Measurements from ENCODE around the gene SLC4A11.

GRCh38 chr20:3222635-3223600 lies 16.1 kb downstream of the SLC4A11 start:
- TF ChIP-seq CTCF (IDR thresholded peaks at IDR 0.05 in 2 of 3, conservative IDR thresholded peaks at IDR 0.05 in 1 of 3; ENCODE audit: control insufficient read depth in 2 of 3, extremely low read depth in 1 of 3, insufficient read depth in 1 of 3, low read depth in 3 of 3, low read length in 3 of 3) (no peak), TBL1XR1 (IDR thresholded peaks at IDR 0.05; ENCODE audit: low read depth, low read length) (no peak), MXI1 (IDR thresholded peaks at IDR 0.05; ENCODE audit: low read depth, low read length) (no peak), BHLHE40 (IDR thresholded peaks at IDR 0.05; ENCODE audit: borderline replicate concordance in 1 of 2, low read depth in 2 of 2, low read length in 1 of 2) (no peak), EP300 (IDR thresholded peaks at IDR 0.05; ENCODE audit: borderline replicate concordance in 1 of 2, control insufficient read depth in 1 of 2, low read depth in 2 of 2, low read length in 2 of 2) (no peak), POLR2AphosphoS5 (IDR thresholded peaks at IDR 0.05; ENCODE audit: low read length) (no peak), SIN3A (IDR thresholded peaks at IDR 0.05; ENCODE audit: low read depth, low read length) (no peak), POLR2A (IDR thresholded peaks at IDR 0.05; ENCODE audit: low read depth, low read length) (no peak), KDM1A (IDR thresholded peaks at IDR 0.05; ENCODE audit: borderline replicate concordance) (no peak), CREB1 (IDR thresholded peaks at IDR 0.05; ENCODE audit: low read depth) (peak; percentile 88)

Data from GM12878 (cell line).